ENCODE data around the gene DDX25.

The DDX25 gene

GRCh38 chr11:125923633-125924032 is 19.3 kb downstream of the DDX25 start:
- TF ChIP-seq CTCF (IDR thresholded peaks at IDR 0.05), result no peak
- H3K9me3 ChIP-seq, result no peaks in the 10 kb centered on the region
- intact Hi-C loops (cut with DNase I; ENCODE audit: low total_unique reads), result loop anchor here (5.0 kb wide), 1 partner anchor 269 kb away; no protein-coding TSS in a partner anchor
- no peak overlapping the region for H3K27ac ChIP-seq
- no peaks in the 10 kb centered on the region for H3K36me3 ChIP-seq
- peaks cover 0 to 14% of the 10 kb centered on the region in 2 donors for H3K27me3 ChIP-seq
- no peak overlapping the region for H3K4me3 ChIP-seq
- H3K4me1 ChIP-seq, result no peaks in the 10 kb centered on the region
- DNase-seq, result no peak

GRCh38 chr11:125924384-125925007 is 20.2 kb downstream of the DDX25 start:
- intact Hi-C loops (cut with DNase I; ENCODE audit: low total_unique reads), result loop anchor here (5.0 kb wide), 1 partner anchor 268 kb away; no protein-coding TSS in a partner anchor
- Histone ChIP-seq H3K4me1 (no peaks in the 10 kb centered on the region), H3K4me3 (no peak overlapping the region), H3K36me3 (no peaks in the 10 kb centered on the region), H3K27me3 (peaks cover 0 to 9% of the 10 kb centered on the region in 2 donors), H3K9me3 (no peaks in the 10 kb centered on the region), H3K27ac (no peak overlapping the region)
- TF ChIP-seq CTCF (IDR thresholded peaks at IDR 0.05), result no peak
- no peak for DNase-seq

- H3K27ac ChIP-seq, result no peak overlapping the region
- intact Hi-C loops (cut with DNase I; ENCODE audit: low total_unique reads), result no loop called here
- DNase-seq, result no peak
Measured at GRCh38 chr11:125925247-125925740, 21.0 kb downstream of the DDX25 start.

GRCh38 chr11:125925804-125926203 is 21.5 kb downstream of the DDX25 start:
- intact Hi-C loops (cut with DNase I; ENCODE audit: low total_unique reads), result no loop called here
- no peak for TF ChIP-seq CTCF (IDR thresholded peaks at IDR 0.05)
- H3K4me1 ChIP-seq, result no peaks in the 10 kb centered on the region
- DNase-seq, result no peak
- H3K36me3 ChIP-seq, result no peaks in the 10 kb centered on the region
- no peaks in the 10 kb centered on the region for H3K9me3 ChIP-seq
- H3K27ac ChIP-seq, result no peak overlapping the region
- H3K4me3 ChIP-seq, result no peak overlapping the region
- peaks cover 0 to 13% of the 10 kb centered on the region in 2 donors for H3K27me3 ChIP-seq

More at GRCh38 chr11:125925247-125925740, 21.0 kb downstream of the DDX25 start:
- Histone ChIP-seq H3K4me1 (no peaks in the 10 kb centered on the region), H3K9me3 (no peaks in the 10 kb centered on the region), H3K36me3 (no peaks in the 10 kb centered on the region), H3K4me3 (no peak overlapping the region), H3K27me3 (peaks cover 0 to 11% of the 10 kb centered on the region in 2 donors)
- no peak for TF ChIP-seq CTCF (IDR thresholded peaks at IDR 0.05)

- no peaks in the 10 kb centered on the region for H3K4me1 ChIP-seq
- H3K36me3 ChIP-seq, result no peaks in the 10 kb centered on the region
- intact Hi-C loops (cut with DNase I; ENCODE audit: low total_unique reads), result no loop called here
- DNase-seq, result no peak
- H3K9me3 ChIP-seq, result no peaks in the 10 kb centered on the region
- no peak overlapping the region for H3K4me3 ChIP-seq
- H3K27me3 ChIP-seq, result peaks cover 0 to 17% of the 10 kb centered on the region in 2 donors
- no peak overlapping the region for H3K27ac ChIP-seq
- TF ChIP-seq CTCF (IDR thresholded peaks at IDR 0.05), result no peak
Measured at GRCh38 chr11:125926682-125927081, 22.4 kb downstream of the DDX25 start.

Measured in tibial artery (tissue), 4 donors.